HUDEP-2 (cell line): ENCODE data around the gene MBTD1.
"Not testable (repeated sequence)": the region's sequence is repeated elsewhere in the genome, so short reads cannot be mapped to it uniquely, and the experiment has no call there.

Experiments used
- DNase-seq, 76 experiments: peaks; one replicate each; lab custom pipeline; 2025; ENCODE audit not compliant: unreplicated experiment in 76 of 76; lab: John Stamatoyannopoulos, UW

The MBTD1 gene

GRCh38 chr17:51259564-51260236 lies at the start of gene MBTD1:
Gene MBTD1 (minus strand): TSS chr17:51260049. CDS start chr17:51225161, 34,888 bp downstream.
- peak in 72 of 76 experiments; percentile 66 to 97 (median 90) for DNase-seq

- DNase-seq: no peak
These were observed 45.3 kb upstream of the MBTD1 start for GRCh38 chr17:51305182-51305581.

- no peak for DNase-seq
These were observed 40.0 kb upstream of the MBTD1 start for GRCh38 chr17:51299859-51300258.

- DNase-seq: peak in 22 of 76 experiments; percentile 1 to 38 (median 10)
These were observed 38.9 kb upstream of the MBTD1 start for GRCh38 chr17:51298508-51299371.

- DNase-seq: not testable (repeated sequence)
These were observed 34.5 kb upstream of the MBTD1 start for GRCh38 chr17:51294338-51294737.

GRCh38 chr17:51289696-51290111 lies 29.9 kb upstream of the MBTD1 start:
- DNase-seq: no peak

- DNase-seq: no peak
These were observed 27.6 kb upstream of the MBTD1 start for GRCh38 chr17:51287412-51287811.

GRCh38 chr17:51279183-51279582 lies 19.3 kb upstream of the MBTD1 start:
- DNase-seq: no peak

- DNase-seq: no peak
These were observed 15.5 kb upstream of the MBTD1 start for GRCh38 chr17:51275381-51275780.

GRCh38 chr17:51272812-51273211 lies 13.0 kb upstream of the MBTD1 start:
- DNase-seq: no peak

- no peak for DNase-seq
These were observed 10.8 kb upstream of the MBTD1 start for GRCh38 chr17:51270636-51271035.

GRCh38 chr17:51269991-51270390 lies 10.1 kb upstream of the MBTD1 start:
- no peak for DNase-seq

- DNase-seq: not testable (repeated sequence)
These were observed 4.6 kb upstream of the MBTD1 start for GRCh38 chr17:51264466-51264865.

- DNase-seq: no peak
These were observed 3.2 kb upstream of the MBTD1 start for GRCh38 chr17:51263006-51263405.

- DNase-seq: peak in 24 of 76 experiments; percentile 3 to 48 (median 18)
These were observed 1.4 kb upstream of the MBTD1 start for GRCh38 chr17:51261024-51261963.

- DNase-seq: peak in 75 of 76 experiments; percentile 43 to 98 (median 93)
These were observed 581 bp upstream of the MBTD1 start, which contains the start of gene UTP18 for GRCh38 chr17:51260237-51261023. Gene UTP18 (plus strand): TSS chr17:51260546. CDS start chr17:51260585, 39 bp downstream.

GRCh38 chr17:51258756-51259563 lies 889 bp downstream of the MBTD1 start:
- DNase-seq: peak in 33 of 76 experiments; percentile 2 to 49 (median 17)

GRCh38 chr17:51257150-51258081 lies 2.4 kb downstream of the MBTD1 start:
- DNase-seq: no peak
